Measurements from ENCODE around the gene CXCL1. TPM values are rescaled to one million over a fixed set of nuclear protein-coding genes. Genes with fewer than 3 reads are reported as not detected.

Gene CXCL1
- total RNA-seq, 2 donors from 2014 or later = 0.68 to 8.7 TPM

DNA sequence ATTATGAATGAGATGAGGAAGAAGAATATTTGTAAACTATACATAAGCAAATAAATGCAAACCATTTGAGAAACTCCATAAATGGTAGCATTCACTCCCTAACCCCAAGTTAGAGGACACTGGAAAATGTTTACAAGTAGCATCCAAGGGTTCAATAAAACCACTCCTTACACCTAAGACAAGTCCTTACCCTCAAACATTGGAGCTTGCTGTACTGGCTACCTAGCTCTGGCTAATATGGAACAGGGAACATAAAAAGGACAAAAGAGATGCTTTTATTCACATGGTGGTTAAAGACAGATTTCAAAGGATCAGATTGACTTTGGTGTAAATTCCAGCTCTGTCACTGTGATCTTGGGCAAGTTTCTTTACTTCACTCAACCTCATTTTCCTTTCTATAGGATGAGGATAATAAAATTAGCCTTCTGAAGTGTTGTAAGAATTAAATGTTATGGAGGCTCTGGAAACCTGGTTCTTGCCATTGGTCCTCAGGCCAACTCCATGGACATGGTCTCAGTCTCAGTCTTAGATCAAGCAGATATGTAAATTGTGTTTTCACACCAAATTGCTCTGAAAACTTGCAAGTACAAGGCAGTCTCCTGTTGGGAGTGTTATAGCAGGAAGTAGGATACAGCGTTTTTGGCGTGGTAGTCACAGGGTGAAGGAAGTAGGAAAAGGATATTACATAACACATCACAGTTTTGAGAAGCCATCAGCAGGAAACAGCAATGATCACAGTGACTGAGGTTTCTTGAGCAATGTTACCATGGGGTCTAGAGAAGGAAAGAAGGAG, 3.3 kb downstream of the CXCL1 start:
- H3K4me1 ChIP-seq (ENCODE audit: control insufficient read depth in 1 of 2, low read depth in 2 of 2) = peaks cover 0 to 12% of the 10 kb centered on the region in 2 donors
- H3K9me3 ChIP-seq = no peaks in the 10 kb centered on the region
- no peaks in the 10 kb centered on the region for H3K36me3 ChIP-seq
- H3K27ac ChIP-seq = no peak overlapping the region
- no peak overlapping the region for H3K4me3 ChIP-seq
- no peak for ATAC-seq (ENCODE audit: insufficient number of reproducible peaks, low FRiP score, low read depth)
- no peak for DNase-seq (ENCODE audit: low spot score)
- TF ChIP-seq, protein P1, sequence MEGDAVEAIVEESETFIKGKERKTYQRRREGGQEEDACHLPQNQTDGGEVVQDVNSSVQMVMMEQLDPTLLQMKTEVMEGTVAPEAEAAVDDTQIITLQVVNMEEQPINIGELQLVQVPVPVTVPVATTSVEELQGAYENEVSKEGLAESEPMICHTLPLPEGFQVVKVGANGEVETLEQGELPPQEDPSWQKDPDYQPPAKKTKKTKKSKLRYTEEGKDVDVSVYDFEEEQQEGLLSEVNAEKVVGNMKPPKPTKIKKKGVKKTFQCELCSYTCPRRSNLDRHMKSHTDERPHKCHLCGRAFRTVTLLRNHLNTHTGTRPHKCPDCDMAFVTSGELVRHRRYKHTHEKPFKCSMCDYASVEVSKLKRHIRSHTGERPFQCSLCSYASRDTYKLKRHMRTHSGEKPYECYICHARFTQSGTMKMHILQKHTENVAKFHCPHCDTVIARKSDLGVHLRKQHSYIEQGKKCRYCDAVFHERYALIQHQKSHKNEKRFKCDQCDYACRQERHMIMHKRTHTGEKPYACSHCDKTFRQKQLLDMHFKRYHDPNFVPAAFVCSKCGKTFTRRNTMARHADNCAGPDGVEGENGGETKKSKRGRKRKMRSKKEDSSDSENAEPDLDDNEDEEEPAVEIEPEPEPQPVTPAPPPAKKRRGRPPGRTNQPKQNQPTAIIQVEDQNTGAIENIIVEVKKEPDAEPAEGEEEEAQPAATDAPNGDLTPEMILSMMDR (IDR thresholded peaks at IDR 0.05) = no peak
- no peaks in the 10 kb centered on the region for H3K27me3 ChIP-seq (replicated peaks; ENCODE audit: insufficient read depth)

DNA sequence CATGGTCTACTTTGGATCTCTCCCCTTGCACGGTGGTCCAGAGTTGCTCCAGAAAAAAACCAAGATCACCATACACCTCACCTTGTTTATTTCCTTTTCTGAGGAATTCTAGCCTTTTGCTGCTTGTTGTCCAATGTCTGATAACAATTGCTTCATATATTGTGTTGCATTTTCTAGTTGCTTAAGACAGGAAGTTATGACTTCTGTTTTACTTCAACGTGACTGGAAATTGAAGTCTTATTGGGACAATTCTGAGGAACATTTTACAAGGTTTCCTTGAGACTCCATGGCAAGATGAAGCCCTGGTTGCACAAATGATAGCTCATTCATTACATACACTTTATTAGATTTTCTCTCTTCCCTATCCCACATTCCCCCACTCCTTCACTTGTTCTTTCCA, 5.2 kb downstream of the CXCL1 start:
- DNase-seq (ENCODE audit: low spot score) (no peak), ATAC-seq (ENCODE audit: insufficient number of reproducible peaks, low FRiP score, low read depth) (no peak)
- Histone ChIP-seq H3K27ac (no peak overlapping the region), H3K27me3 (replicated peaks; ENCODE audit: insufficient read depth) (no peaks in the 10 kb centered on the region), H3K4me1 (ENCODE audit: control insufficient read depth in 1 of 2, low read depth in 2 of 2) (peaks cover 0 to 5% of the 10 kb centered on the region in 2 donors), H3K36me3 (no peaks in the 10 kb centered on the region), H3K4me3 (no peak overlapping the region), H3K9me3 (no peaks in the 10 kb centered on the region)
- TF ChIP-seq, protein P1 (IDR thresholded peaks at IDR 0.05) = no peak

DNA sequence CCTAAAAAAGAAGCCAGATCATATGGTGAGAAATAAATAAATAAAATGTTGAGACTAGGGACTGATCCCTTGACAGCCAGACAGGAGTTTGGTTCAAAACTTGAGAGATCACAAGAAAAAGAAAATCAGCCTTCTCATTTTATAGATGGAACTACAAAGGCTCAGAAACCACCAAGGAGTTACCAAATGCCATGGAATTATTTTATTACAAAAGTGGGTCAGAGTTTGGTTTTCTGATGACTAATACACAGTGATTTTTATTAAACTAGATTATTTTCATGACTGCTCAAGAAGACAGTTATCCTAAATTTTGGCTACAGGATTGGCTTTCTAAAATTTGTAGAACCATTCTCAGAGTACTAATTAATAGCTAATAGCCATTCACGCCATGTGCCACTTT, 6.2 kb downstream of the CXCL1 start:
- H3K27ac ChIP-seq = no peak overlapping the region
- no peaks in the 10 kb centered on the region for H3K36me3 ChIP-seq
- DNase-seq (ENCODE audit: low spot score) (no peak), ATAC-seq (ENCODE audit: insufficient number of reproducible peaks, low FRiP score, low read depth) (no peak)
- H3K4me1 ChIP-seq (ENCODE audit: control insufficient read depth in 1 of 2, low read depth in 2 of 2) = no peaks in the 10 kb centered on the region
- no peak overlapping the region for H3K4me3 ChIP-seq
- H3K27me3 ChIP-seq (replicated peaks; ENCODE audit: insufficient read depth) = no peaks in the 10 kb centered on the region
- H3K9me3 ChIP-seq = no peaks in the 10 kb centered on the region
- TF ChIP-seq, protein P1 (IDR thresholded peaks at IDR 0.05) = no peak

DNA sequence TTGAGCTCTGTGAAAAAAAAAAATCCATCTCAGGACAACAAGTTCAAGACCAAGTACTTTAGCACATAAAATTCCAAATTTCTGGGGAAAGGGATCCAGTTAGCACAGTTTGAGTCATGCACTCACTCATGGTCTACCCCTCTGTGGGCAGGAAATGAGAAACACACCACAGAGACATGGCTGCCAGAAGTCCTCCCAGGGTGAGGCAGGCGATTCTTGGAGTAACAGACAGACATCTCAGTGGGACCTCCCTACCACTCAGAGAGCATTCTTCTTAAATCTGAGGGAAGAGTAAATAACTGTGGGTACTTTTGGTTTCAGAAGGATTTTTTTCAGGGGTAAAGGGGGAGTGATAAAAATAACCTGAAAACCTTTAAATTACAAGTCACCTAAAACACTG, 14.1 kb downstream of the CXCL1 start:
- DNase-seq (ENCODE audit: low spot score) = no peak
- Histone ChIP-seq H3K27me3 (replicated peaks; ENCODE audit: insufficient read depth) (no peaks in the 10 kb centered on the region), H3K36me3 (no peaks in the 10 kb centered on the region), H3K27ac (no peak overlapping the region), H3K9me3 (no peaks in the 10 kb centered on the region), H3K4me3 (no peak overlapping the region), H3K4me1 (ENCODE audit: control insufficient read depth in 1 of 2, low read depth in 2 of 2) (no peaks in the 10 kb centered on the region)
- no peak for ATAC-seq (ENCODE audit: insufficient number of reproducible peaks, low FRiP score, low read depth)
- TF ChIP-seq, protein P1 (IDR thresholded peaks at IDR 0.05) = no peak

DNA sequence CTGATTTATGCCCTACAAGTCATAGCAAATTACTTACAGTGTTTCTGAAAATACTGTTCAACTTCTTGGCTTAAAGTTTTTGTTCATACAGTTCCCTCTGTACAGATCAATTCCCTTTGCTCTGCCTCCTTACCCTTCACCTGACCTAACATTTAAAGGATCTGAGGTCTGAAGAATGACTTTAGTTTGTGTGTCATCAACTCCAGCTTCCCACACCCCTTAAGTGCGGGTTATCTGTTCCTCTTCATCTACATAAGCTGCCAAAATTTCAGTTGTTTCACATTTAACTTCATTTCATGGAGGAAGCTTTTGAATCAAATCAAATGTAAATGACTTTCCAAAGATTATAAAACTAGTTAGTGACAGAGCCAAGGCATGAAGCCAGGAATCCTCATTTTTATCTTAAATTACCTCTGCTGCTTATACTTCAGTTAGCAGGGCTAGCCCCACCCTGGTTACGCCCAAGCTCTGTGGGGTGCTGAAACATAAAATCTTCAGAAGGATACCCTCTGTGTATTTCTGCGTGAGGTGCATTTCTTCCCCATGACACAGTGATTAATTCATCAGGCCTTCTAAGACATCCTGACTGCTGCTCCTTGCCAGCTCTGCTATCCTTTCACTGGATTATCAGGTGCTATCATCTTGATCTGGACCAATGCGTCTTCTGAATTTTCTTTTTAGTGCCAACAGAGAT, 16.5 kb downstream of the CXCL1 start:
- no peaks in the 10 kb centered on the region for H3K36me3 ChIP-seq
- H3K4me3 ChIP-seq = no peak overlapping the region
- TF ChIP-seq, protein P1 (IDR thresholded peaks at IDR 0.05) = no peak
- DNase-seq (ENCODE audit: low spot score) = no peak
- ATAC-seq (ENCODE audit: insufficient number of reproducible peaks, low FRiP score, low read depth) = no peak
- H3K27ac ChIP-seq = no peak overlapping the region
- no peaks in the 10 kb centered on the region for H3K4me1 ChIP-seq (ENCODE audit: control insufficient read depth in 1 of 2, low read depth in 2 of 2)
- H3K9me3 ChIP-seq = no peaks in the 10 kb centered on the region
- H3K27me3 ChIP-seq (replicated peaks; ENCODE audit: insufficient read depth) = no peaks in the 10 kb centered on the region
